Esophagus muscularis mucosa (tissue), 4 donors: Measurements from ENCODE around the gene LRCOL1. TPM values are rescaled to one million over a fixed set of nuclear protein-coding genes. Genes with fewer than 3 reads are reported as not detected.
A peak's percentile ranks its signal among the peaks of the same experiment; 100 is the strongest.

Experiments used
- DNase-seq: peaks from one replicate; pipeline ENCODE4 v3.0.0-alpha.2; 2017; ENCODE audit errors: extremely low spot score
- H3K27ac ChIP-seq, 4 donors: fragments of 200-600 bp; sonication (generic); replicated peaks in 1 of 4; 1 replicate in 3 of 4; 2 replicates in 1 of 4; pipeline ENCODE4 v1.5.1; 2016 to 2019; ENCODE audit warnings: mild to moderate bottlenecking in 1 of 4
- H3K27me3 ChIP-seq, 4 donors: fragments of 200-600 bp; sonication (generic); one replicate each; pipeline versions ENCODE4 v1.5.1 to v1.6.0; 2016 to 2019
- H3K36me3 ChIP-seq, 4 donors: fragments of 200-600 bp; sonication (generic); one replicate each; pipeline ENCODE4 v1.5.1; 2016 to 2019
- H3K4me1 ChIP-seq, 4 donors: fragments of 200-600 bp; sonication (generic); one replicate each; pipeline ENCODE4 v1.5.1; 2016 to 2019
- H3K4me3 ChIP-seq, 4 donors: fragments of 200-600 bp; sonication (generic); 1 replicate in 2 of 4; 2 replicates in 2 of 4; pipeline ENCODE4 v1.5.1; 2016 to 2019; ENCODE audit warnings: mild to moderate bottlenecking in 4 of 4, moderate library complexity in 1 of 4
- H3K9me3 ChIP-seq, 4 donors: fragments of 200-600 bp; sonication (generic); 1 replicate in 3 of 4; 2 replicates in 1 of 4; pipeline ENCODE4 v1.5.1; 2016 to 2019
- EP300 ChIP-seq: sonication (generic); formaldehyde crosslinking; IDR thresholded peaks from one replicate; pipeline ENCODE4 v1.6.1; 2017; ENCODE audit warnings: antibody characterized with exemption
- POLR2A ChIP-seq: fragments of 450-650 bp; IDR thresholded peaks from one replicate; pipeline ENCODE4 v1.6.1; 2017; ENCODE audit warnings: antibody characterized with exemption, moderate library complexity, mild to moderate bottlenecking, low read depth
- POLR2AphosphoS5 ChIP-seq, 2 donors: sonication (generic); formaldehyde crosslinking; IDR thresholded peaks; one replicate each; pipeline ENCODE4 v1.6.1; 2017; ENCODE audit warnings: antibody characterized with exemption in 2 of 2
- WGBS: methylation state at CpG from one replicate; pipeline ENCODE4 v1.1.5; 2018; 5-methylcytosine and 5-hydroxymethylcytosine counted together
- intact Hi-C: fragments of 100-400 bp; cut with DNase I; formaldehyde crosslinking; loops from one replicate; pipeline ENCODE4 v1.15.1; 2023
- total RNA-seq, 4 donors: library from RNA; depleted of rRNA; stranded (reverse); fragments of >200 nt; gene quantifications; one replicate each; pipeline versions ENCODE4 v1.1.0 to v1.2.1, GENCODE V29; 2016
- TF ChIP-seq, protein P1 (sequence below), 3 experiments: fragments of 200-600 bp in 2 of 3; fragments of 450-650 bp in 1 of 3; sonication (generic) in 2 of 3; IDR thresholded peaks; one replicate each; pipeline ENCODE4 v1.5.1; 2017 to 2019; ENCODE audit warnings: antibody characterized with exemption in 3 of 3, mild to moderate bottlenecking in 2 of 3, moderate library complexity in 1 of 3

The LRCOL1 gene
- total RNA-seq, 4 donors from 2014 or later, result not detected

DNA sequence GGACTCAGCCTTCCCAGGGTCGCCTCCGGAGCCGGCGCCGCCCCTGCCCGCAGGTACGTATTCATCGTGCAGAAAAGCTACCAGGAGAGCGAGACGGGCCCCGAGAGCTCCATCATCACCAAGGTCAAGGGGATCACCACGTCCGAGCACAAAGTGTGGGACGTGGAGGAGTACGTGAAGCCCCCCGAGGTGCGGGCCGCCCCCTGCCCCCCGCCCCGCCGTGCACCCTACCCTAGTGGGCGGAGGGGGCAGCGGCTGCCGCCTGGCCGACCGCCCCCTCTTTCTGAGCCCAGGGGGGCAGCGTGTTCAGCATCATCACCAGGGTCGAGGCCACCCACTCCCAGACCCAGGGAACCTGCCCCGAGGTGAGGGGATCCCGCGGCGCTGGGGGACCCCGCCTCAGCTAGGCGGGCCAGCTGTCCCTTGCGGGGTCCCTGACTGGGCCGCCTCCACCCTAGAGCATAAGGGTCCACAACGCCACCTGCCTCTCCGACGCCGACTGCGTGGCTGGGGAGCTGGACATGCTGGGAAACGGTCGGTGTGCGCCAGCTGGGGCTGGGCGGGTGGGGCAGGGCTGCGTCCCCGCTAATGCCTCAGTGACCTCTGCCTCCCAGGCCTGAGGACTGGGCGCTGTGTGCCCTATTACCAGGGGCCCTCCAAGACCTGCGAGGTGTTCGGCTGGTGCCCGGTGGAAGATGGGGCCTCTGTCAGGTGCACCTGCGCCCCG is 9.2 kb upstream of the LRCOL1 start:
- peaks cover 0 to 13% (median 11%) of the 10 kb centered on the region in 4 donors for H3K9me3 ChIP-seq
- no peak for DNase-seq
- intact Hi-C loops, result loop anchor here (10.0 kb wide), 1 partner anchor 465 kb away; no protein-coding TSS in a partner anchor

DNA sequence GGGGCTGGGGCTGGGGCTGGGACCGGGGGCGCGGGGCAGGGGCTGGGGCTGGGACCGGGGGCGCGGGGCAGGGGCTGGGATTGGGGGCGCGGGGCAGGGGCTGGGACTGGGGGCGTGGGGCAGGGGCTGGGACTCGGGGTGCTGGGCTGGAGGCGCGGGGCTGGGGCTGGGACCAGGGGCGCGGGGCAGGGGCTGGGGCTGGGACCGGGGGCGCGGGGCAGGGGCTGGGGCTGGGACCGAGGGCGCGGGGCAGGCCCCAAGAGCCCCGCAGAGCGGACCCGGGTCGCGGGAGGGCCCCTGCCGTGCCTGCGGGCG is 8.6 kb upstream of the LRCOL1 start:
- intact Hi-C loops, result loop anchor here (10.0 kb wide), 1 partner anchor 464 kb away; no protein-coding TSS in a partner anchor
- no CpG with 5 or more reads among the region's 28 CpGs for WGBS
- DNase-seq, result no peak
- peaks cover 11 to 47% (median 43%) of the 10 kb centered on the region in 4 donors for H3K4me1 ChIP-seq
- peaks cover 0 to 6% (median 4%) of the 10 kb centered on the region in 4 donors for H3K36me3 ChIP-seq
- H3K27me3 ChIP-seq, result peaks cover 0 to 64% (median 42%) of the 10 kb centered on the region in 4 donors
- peaks cover 0 to 13% (median 11%) of the 10 kb centered on the region in 4 donors for H3K9me3 ChIP-seq
- peak overlapping the region in 2 of 4 donors; percentile 26 to 48 for H3K27ac ChIP-seq
- H3K4me3 ChIP-seq, result peak overlapping the region in 3 of 4 donors; percentile 36 to 50 (median 36)
- TF ChIP-seq POLR2A (no peak), POLR2AphosphoS5 (IDR thresholded peaks at IDR 0.05) (no peak), EP300 (no peak)
- TF ChIP-seq, protein P1, sequence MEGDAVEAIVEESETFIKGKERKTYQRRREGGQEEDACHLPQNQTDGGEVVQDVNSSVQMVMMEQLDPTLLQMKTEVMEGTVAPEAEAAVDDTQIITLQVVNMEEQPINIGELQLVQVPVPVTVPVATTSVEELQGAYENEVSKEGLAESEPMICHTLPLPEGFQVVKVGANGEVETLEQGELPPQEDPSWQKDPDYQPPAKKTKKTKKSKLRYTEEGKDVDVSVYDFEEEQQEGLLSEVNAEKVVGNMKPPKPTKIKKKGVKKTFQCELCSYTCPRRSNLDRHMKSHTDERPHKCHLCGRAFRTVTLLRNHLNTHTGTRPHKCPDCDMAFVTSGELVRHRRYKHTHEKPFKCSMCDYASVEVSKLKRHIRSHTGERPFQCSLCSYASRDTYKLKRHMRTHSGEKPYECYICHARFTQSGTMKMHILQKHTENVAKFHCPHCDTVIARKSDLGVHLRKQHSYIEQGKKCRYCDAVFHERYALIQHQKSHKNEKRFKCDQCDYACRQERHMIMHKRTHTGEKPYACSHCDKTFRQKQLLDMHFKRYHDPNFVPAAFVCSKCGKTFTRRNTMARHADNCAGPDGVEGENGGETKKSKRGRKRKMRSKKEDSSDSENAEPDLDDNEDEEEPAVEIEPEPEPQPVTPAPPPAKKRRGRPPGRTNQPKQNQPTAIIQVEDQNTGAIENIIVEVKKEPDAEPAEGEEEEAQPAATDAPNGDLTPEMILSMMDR (IDR thresholded peaks at IDR 0.05), result no peak

More for the DNA sequence above, 9.2 kb upstream of the LRCOL1 start:
- Histone ChIP-seq H3K4me3 (no peak overlapping the region), H3K4me1 (peaks cover 11 to 47% (median 42%) of the 10 kb centered on the region in 4 donors), H3K36me3 (peaks cover 0 to 11% (median 9%) of the 10 kb centered on the region in 4 donors), H3K27ac (peak overlapping the region in 2 of 4 donors; percentile 26 to 48), H3K27me3 (peaks cover 0 to 64% (median 42%) of the 10 kb centered on the region in 4 donors)
- TF ChIP-seq, protein P1 (IDR thresholded peaks at IDR 0.05), result no peak
- TF ChIP-seq POLR2AphosphoS5 (IDR thresholded peaks at IDR 0.05), result no peak
- TF ChIP-seq POLR2A, result no peak
- TF ChIP-seq EP300, result no peak
- WGBS, result 15% methylated on average over 18 of the region's 53 CpGs

DNA sequence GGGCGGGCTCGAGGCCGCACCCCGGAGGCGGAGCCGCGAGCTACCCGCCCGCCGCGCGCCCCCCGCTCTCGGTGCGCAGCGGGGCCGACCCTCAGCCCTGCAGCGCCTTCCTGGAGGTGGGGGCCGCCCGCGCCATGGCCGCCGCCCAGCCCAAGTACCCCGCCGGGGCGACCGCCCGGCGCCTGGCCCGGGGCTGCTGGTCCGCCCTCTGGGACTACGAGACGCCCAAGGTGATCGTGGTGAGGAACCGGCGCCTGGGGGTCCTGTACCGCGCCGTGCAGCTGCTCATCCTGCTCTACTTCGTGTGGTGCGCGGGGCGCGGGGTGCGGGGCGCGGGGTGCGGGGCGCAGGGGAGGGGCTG is 8.3 kb upstream of the LRCOL1 start, which contains the start of gene P2RX2:
TSS of gene P2RX2 (plus strand) at position 94 of the 361 bp plus-strand sequence. CDS start at position 135, 41 bp downstream.
- 3% methylated on average over 15 of the region's 49 CpGs for WGBS
- intact Hi-C loops, result loop anchor here (10.0 kb wide), 1 partner anchor 464 kb away; no protein-coding TSS in a partner anchor
- peak within 1 kb of the TSS; percentile 34 to 50 (median 36) for H3K4me3 ChIP-seq
- H3K27ac ChIP-seq, result peak within 1 kb of the TSS in 2 of 4 donors; percentile 36 to 48
- no peak for DNase-seq
- H3K27me3 ChIP-seq, result peaks cover 0 to 64% (median 42%) of the 10 kb centered on the region in 4 donors
- peaks cover 0 to 13% (median 11%) of the 10 kb centered on the region in 4 donors for H3K9me3 ChIP-seq
- TF ChIP-seq, protein P1 (IDR thresholded peaks at IDR 0.05), result no peak
- TF ChIP-seq EP300, result no peak
- TF ChIP-seq POLR2AphosphoS5 (IDR thresholded peaks at IDR 0.05), result no peak
- TF ChIP-seq POLR2A, result no peak
- peaks cover 11 to 47% (median 43%) of the 10 kb centered on the region in 4 donors for H3K4me1 ChIP-seq
- H3K36me3 ChIP-seq, result peaks cover 0 to 2% (median under 1%) of the 10 kb centered on the region in 4 donors

DNA sequence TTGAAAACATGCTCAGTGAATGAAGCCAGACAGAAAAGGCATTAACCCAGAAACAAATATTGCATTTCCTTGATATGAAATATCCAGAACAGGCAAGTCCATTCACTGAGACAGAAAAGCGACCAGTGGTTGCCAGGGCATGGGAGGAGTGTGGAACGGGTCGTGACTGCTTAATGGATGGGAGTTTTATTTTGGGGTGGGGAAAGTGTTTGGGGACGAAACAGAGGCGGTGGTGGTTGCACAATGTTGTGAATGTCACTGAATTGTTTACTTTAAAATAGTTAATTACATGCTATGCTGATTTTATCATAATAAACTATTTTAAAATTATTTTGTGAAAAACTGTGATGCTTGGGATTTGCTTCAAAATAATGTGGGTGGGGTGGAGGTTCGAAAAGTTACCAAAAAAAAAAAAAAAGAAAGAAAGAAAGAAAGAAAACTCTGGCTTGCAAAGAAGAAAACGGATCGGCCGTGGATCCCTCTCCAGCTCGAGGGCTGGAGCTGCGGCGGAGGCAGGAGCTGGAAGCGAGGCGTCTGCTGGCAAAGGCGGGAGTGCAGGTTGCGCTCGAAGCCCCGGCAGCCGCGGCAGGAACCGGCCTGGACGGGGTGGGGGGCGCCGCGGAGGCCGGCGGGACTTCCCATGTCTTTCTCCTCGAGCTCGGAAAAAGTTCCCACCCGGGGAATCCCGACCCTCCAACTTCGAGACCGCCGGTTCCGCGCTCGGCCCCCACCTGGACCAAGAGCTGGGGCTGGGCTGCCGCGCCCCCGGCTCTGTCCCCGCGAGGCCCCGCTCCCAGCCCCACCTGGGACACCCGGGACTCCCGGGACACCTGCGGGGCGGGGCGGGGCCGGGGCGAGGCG is 7.7 kb upstream of the LRCOL1 start:
- H3K27ac ChIP-seq, result peak overlapping the region in 1 of 4 donors; percentile 36
- peaks cover 0 to 64% (median 42%) of the 10 kb centered on the region in 4 donors for H3K27me3 ChIP-seq
- TF ChIP-seq POLR2A (no peak), EP300 (no peak), POLR2AphosphoS5 (IDR thresholded peaks at IDR 0.05) (no peak)
- TF ChIP-seq, protein P1 (IDR thresholded peaks at IDR 0.05), result no peak
- DNase-seq, result no peak
- peaks cover 7 to 43% (median 39%) of the 10 kb centered on the region in 4 donors for H3K4me1 ChIP-seq
- H3K4me3 ChIP-seq, result peak overlapping the region; percentile 34 to 50 (median 36)
- 6% methylated on average over 44 of the region's 51 CpGs for WGBS
- no peaks in the 10 kb centered on the region for H3K36me3 ChIP-seq
- peaks cover 0 to 13% (median 11%) of the 10 kb centered on the region in 4 donors for H3K9me3 ChIP-seq
- intact Hi-C loops, result loop anchor here (10.0 kb wide), 1 partner anchor 463 kb away; no protein-coding TSS in a partner anchor
